ENCODE results near the gene CADM1.

DNA sequence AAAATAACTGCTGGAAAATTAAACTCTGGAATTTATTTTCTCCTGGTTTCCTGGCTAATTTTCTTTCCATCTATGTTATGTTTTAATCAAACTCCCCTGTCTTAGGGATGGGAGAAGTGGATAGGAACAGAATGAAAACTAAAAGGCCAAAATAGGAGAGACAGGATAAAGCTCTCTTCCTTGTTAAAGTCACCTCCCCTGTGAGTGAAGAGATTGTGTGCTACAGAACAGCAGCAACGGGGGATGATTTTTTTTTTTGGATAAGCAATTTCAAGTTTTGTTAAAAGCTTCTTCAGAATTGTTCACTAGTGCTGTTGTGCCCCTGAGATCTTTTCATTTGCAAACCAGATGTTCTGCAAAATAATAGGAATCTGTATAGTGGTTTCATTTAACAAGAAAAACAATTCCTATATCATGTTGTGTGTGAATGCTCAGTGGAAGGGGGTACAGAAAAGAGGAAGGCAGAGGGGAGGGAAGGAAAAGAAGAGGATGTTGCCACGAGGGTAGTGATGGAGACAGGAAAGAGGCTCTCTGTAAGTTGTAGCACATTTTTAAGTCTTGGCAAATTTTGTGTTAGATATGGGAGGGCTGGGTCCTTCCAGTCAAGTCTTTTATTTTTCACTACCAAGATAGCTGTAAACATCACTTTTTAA, 301.2 kb downstream of the CADM1 start:
- no peak for TF ChIP-seq MYC (IDR thresholded peaks at IDR 0.05; ENCODE audit: low read depth, low read length)
- TF ChIP-seq CTCF (IDR thresholded peaks at IDR 0.05; ENCODE audit: extremely low read depth in 1 of 2, insufficient read depth in 1 of 2, low read depth in 1 of 2, low read length in 2 of 2): no peak
- TF ChIP-seq MAX (IDR thresholded peaks at IDR 0.05; ENCODE audit: insufficient read depth, insufficient read length): no peak
- TF ChIP-seq EZH2 (IDR thresholded peaks at IDR 0.05; ENCODE audit: borderline replicate concordance, low read depth, low read length, severe bottlenecking): no peak
- TF ChIP-seq POLR2A (IDR thresholded peaks at IDR 0.05; ENCODE audit: low read depth, low read length): no peak
- TF ChIP-seq JUN (IDR thresholded peaks at IDR 0.05; ENCODE audit: borderline replicate concordance, insufficient read depth, insufficient read length, low read depth): no peak
- no peak for TF ChIP-seq POLR2AphosphoS5 (IDR thresholded peaks at IDR 0.05; ENCODE audit: insufficient read depth, low read depth, low read length)
- no peak for TF ChIP-seq GATA2 (IDR thresholded peaks at IDR 0.05; ENCODE audit: insufficient read depth, insufficient read length, low read depth, low read length)
- no peak for TF ChIP-seq FOS (IDR thresholded peaks at IDR 0.05; ENCODE audit: borderline replicate concordance, insufficient read depth, low read length)
